ENCODE measurements around the gene APOBEC3A.

The APOBEC3A gene

DNA sequence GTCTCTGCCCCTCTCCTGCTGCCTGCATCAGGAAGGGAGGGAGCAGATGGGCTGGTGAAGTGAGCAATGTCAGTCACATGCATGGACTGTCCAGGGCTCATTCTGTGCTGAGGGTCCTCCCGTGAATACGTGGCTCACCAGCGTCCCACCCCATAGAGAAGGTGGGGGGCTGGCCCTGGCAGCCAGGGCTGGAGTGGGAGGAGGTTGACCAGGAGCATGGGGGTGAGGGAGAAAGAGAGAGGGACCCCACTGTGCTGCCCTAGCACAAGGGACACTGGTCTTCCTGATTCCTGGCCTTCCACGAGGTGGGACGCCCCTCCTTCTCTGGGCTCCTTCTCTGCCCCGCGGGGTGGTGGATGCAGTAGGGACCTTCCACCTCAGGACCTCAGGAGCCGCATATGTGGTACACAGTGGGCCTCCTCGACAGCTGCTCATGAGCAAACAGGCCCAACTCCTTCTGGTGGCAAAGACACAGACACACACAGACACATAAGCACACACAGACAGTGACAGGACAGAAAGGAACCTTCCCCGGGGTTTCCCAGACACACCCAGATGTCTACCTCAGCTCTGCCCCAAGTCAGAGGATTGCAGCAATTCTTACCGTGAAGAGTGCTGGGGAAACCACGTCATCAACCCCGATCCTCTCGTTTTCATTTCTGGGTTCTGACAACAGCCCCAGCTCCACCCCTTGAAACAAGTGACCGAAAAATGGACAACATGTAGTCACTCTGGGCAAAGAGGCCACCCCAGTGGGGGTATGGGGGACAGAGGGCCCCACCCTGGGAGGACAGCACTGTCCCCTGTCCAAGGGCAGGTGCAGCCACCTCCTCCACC is 3.6 kb upstream of the APOBEC3A start:
- no peak for TF ChIP-seq SIN3A (IDR thresholded peaks at IDR 0.05; ENCODE audit: borderline replicate concordance, insufficient read depth, low read length)
- TF ChIP-seq TAF1 (IDR thresholded peaks at IDR 0.05; ENCODE audit: borderline replicate concordance, insufficient read depth, low read length), result no peak
- TF ChIP-seq, protein P1, sequence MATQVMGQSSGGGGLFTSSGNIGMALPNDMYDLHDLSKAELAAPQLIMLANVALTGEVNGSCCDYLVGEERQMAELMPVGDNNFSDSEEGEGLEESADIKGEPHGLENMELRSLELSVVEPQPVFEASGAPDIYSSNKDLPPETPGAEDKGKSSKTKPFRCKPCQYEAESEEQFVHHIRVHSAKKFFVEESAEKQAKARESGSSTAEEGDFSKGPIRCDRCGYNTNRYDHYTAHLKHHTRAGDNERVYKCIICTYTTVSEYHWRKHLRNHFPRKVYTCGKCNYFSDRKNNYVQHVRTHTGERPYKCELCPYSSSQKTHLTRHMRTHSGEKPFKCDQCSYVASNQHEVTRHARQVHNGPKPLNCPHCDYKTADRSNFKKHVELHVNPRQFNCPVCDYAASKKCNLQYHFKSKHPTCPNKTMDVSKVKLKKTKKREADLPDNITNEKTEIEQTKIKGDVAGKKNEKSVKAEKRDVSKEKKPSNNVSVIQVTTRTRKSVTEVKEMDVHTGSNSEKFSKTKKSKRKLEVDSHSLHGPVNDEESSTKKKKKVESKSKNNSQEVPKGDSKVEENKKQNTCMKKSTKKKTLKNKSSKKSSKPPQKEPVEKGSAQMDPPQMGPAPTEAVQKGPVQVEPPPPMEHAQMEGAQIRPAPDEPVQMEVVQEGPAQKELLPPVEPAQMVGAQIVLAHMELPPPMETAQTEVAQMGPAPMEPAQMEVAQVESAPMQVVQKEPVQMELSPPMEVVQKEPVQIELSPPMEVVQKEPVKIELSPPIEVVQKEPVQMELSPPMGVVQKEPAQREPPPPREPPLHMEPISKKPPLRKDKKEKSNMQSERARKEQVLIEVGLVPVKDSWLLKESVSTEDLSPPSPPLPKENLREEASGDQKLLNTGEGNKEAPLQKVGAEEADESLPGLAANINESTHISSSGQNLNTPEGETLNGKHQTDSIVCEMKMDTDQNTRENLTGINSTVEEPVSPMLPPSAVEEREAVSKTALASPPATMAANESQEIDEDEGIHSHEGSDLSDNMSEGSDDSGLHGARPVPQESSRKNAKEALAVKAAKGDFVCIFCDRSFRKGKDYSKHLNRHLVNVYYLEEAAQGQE (IDR thresholded peaks at IDR 0.05; ENCODE audit: insufficient read depth in 1 of 2, low read depth in 2 of 2, low read length in 2 of 2), result no peak
- no peak for TF ChIP-seq POLR2AphosphoS5 (IDR thresholded peaks at IDR 0.05; ENCODE audit: low read depth, low read length)
- no peak for TF ChIP-seq FOXP2 (optimal IDR thresholded peaks at IDR 0.05; ENCODE audit: borderline replicate concordance, extremely low read depth, extremely low read length, insufficient read depth)

DNA sequence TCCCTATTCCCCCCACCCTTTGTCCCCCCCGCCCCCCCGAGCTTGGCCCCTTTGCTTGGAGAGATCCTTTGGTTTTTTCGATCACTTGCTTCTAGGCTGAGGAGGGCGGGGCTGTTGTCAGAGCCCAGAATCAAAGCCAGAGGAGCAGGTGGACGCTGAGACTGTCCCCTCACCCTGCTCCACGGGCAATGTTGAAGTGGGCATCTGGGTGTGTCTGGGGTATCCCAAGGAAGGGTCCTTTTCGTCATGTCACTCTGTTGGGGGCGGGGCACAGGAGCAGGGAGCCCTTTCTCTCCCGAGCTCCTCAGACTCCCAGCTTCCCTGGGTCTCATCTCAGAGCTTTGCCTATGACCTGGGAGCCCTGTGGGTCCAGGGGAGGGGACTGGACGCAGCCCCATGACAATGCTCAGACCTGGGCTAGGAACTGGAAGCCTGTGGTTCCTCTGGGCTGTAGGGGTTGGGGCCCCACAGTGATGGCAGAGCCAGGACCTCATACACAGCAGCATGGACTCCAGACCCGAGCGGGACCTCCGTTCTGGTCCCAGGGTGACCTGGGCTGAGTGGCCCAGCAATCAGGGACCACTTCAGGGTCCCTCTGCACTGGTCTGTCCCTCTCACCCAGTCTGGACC is 2.9 kb upstream of the APOBEC3A start:
- TF ChIP-seq FOXP2 (optimal IDR thresholded peaks at IDR 0.05; ENCODE audit: borderline replicate concordance, extremely low read depth, extremely low read length, insufficient read depth) (no peak), POLR2AphosphoS5 (IDR thresholded peaks at IDR 0.05; ENCODE audit: low read depth, low read length) (no peak)

DNA sequence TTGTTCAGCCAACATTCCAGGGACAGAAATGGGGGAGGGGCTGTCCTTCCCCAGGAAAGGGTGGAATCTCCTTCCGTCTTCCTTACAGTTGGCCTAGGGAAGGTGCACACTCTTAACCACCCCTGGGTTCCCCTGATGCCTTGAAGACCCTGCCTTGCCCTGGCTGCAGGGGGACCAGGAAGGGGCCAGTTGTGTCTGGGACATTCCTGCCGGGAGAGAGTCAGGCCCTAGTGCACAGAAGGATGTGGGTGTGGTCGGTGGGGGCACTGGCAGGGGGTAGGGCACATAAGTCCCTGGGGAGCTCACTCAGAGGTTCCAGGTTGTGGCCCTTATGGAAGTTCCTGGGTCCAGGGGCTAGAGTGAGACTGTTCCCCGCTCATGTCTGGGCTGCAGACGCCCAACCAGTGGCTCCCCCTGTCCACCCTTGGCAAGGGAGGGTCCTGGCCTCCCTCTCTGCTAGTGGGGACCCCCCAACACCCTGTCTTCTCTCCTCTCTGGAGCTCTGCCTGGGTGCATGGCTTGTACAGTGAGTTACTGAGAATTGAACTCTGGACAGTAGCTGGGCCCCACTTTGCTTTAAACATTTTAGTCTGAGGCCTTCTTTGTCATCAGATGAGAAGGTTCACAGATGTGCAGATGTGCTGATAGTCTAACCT is 2.0 kb upstream of the APOBEC3A start:
- no peak for TF ChIP-seq SIN3A (IDR thresholded peaks at IDR 0.05; ENCODE audit: borderline replicate concordance, insufficient read depth, low read length)
- TF ChIP-seq POLR2AphosphoS5 (IDR thresholded peaks at IDR 0.05; ENCODE audit: low read depth, low read length), result no peak
- TF ChIP-seq, protein P1 (IDR thresholded peaks at IDR 0.05; ENCODE audit: insufficient read depth in 1 of 2, low read depth in 2 of 2, low read length in 2 of 2), result no peak
- no peak for TF ChIP-seq FOXP2 (optimal IDR thresholded peaks at IDR 0.05; ENCODE audit: borderline replicate concordance, extremely low read depth, extremely low read length, insufficient read depth)
- TF ChIP-seq TAF1 (IDR thresholded peaks at IDR 0.05; ENCODE audit: borderline replicate concordance, insufficient read depth, low read length), result no peak

DNA sequence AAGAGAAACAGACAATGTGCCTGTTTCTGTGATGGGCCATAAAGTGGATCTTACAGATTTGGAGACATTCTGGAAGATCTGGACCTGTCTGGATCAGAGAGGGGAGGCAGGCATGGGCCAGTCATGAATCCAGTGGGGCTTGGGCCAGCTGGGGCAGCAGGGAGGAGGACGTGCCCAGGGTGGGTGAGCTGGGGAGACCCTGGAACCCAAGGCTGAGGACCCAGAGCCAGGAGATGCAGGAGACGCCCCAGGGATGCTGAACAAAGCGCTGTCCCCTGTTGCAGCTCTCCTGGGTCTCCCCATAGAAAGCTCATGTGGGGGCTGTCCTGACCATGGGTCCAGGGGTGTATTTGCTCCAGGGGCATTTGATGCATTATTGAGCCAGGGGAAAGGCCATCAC is 1.5 kb upstream of the APOBEC3A start:
- TF ChIP-seq FOXP2 (optimal IDR thresholded peaks at IDR 0.05; ENCODE audit: borderline replicate concordance, extremely low read depth, extremely low read length, insufficient read depth) (no peak), SIN3A (IDR thresholded peaks at IDR 0.05; ENCODE audit: borderline replicate concordance, insufficient read depth, low read length) (no peak), POLR2AphosphoS5 (IDR thresholded peaks at IDR 0.05; ENCODE audit: low read depth, low read length) (no peak), TAF1 (IDR thresholded peaks at IDR 0.05; ENCODE audit: borderline replicate concordance, insufficient read depth, low read length) (no peak)
- TF ChIP-seq, protein P1 (IDR thresholded peaks at IDR 0.05; ENCODE audit: insufficient read depth in 1 of 2, low read depth in 2 of 2, low read length in 2 of 2), result no peak

DNA sequence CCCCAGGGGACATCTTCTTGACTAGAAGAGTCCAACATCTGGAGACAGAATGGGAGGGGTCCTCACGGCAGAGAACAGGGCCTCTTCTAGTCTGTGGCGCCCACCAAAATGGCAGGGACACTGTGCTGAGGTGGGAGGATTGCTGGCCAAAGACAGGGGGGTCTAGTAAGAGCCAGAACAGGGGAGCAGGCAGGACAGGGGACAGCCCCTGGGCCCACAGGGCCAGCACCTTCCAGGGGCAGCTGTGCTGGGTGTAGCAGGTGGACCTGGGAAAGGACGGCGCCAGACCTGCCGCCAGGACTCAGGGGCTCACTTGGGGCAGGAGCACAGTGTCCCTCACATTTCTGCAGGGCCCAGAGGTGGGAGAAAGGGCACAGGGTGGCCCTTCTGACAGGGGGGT is 858 bp upstream of the APOBEC3A start:
- TF ChIP-seq FOXP2 (optimal IDR thresholded peaks at IDR 0.05; ENCODE audit: borderline replicate concordance, extremely low read depth, extremely low read length, insufficient read depth) (no peak), POLR2AphosphoS5 (IDR thresholded peaks at IDR 0.05; ENCODE audit: low read depth, low read length) (no peak), TAF1 (IDR thresholded peaks at IDR 0.05; ENCODE audit: borderline replicate concordance, insufficient read depth, low read length) (no peak), SIN3A (IDR thresholded peaks at IDR 0.05; ENCODE audit: borderline replicate concordance, insufficient read depth, low read length) (no peak)
- TF ChIP-seq, protein P1 (IDR thresholded peaks at IDR 0.05; ENCODE audit: insufficient read depth in 1 of 2, low read depth in 2 of 2, low read length in 2 of 2), result no peak
